HFFc6 (cell line): ENCODE data around the gene HMCN1. TPM values are rescaled to one million over a fixed set of nuclear protein-coding genes. Genes with fewer than 3 reads are reported as not detected.

Experiments used
- DNase-seq: peaks from one replicate; pipeline ENCODE4 v3.0.0-alpha.2; 2018
- H3K27ac Mint-ChIP-seq: 2 replicates; pipeline ENCODE4 v1.8.0; 2020; ENCODE audit warnings: mild to moderate bottlenecking, mixed read lengths
- H3K27me3 Mint-ChIP-seq: 2 replicates; pipeline ENCODE4 v1.8.0; 2021; ENCODE audit warnings: mild to moderate bottlenecking, moderate library complexity, mixed read lengths; ENCODE audit not compliant: insufficient read depth
- H3K36me3 Mint-ChIP-seq: 2 replicates; pipeline ENCODE4 v1.8.0; 2021; ENCODE audit warnings: low read depth, mixed read lengths
- H3K4me1 Mint-ChIP-seq: 2 replicates; pipeline ENCODE4 v1.8.0; 2020; ENCODE audit warnings: low read depth, mixed read lengths
- H3K4me3 Mint-ChIP-seq: 2 replicates; pipeline ENCODE4 v1.8.0; 2020; ENCODE audit warnings: mild to moderate bottlenecking, moderate library complexity, mixed read lengths
- H3K9me3 Mint-ChIP-seq: 2 replicates; pipeline ENCODE4 v1.8.0; 2020; ENCODE audit warnings: mild to moderate bottlenecking, mixed read lengths
- total RNA-seq, 6 experiments: library from RNA; stranded (reverse); fragmentation: NEBNext Ultra II Directional; extraction: Animal tissue kit (Norgen Biotek cat#: 25700); gene quantifications; 2 replicates in 1 of 6; 3 replicates in 5 of 6; pipeline ENCODE4 v1.2.3, GENCODE V29; 2021
- TF ChIP-seq, protein P1 (sequence below): fragments of 200-600 bp; sonication (generic); IDR thresholded peaks from 2 replicates; pipeline ENCODE4 v1.5.0; 2021; ENCODE audit warnings: antibody characterized with exemption, mild to moderate bottlenecking

Gene HMCN1
- total RNA-seq, 6 experiments from 2014 or later: 1.2 to 1.8 (median 1.5) TPM

DNA sequence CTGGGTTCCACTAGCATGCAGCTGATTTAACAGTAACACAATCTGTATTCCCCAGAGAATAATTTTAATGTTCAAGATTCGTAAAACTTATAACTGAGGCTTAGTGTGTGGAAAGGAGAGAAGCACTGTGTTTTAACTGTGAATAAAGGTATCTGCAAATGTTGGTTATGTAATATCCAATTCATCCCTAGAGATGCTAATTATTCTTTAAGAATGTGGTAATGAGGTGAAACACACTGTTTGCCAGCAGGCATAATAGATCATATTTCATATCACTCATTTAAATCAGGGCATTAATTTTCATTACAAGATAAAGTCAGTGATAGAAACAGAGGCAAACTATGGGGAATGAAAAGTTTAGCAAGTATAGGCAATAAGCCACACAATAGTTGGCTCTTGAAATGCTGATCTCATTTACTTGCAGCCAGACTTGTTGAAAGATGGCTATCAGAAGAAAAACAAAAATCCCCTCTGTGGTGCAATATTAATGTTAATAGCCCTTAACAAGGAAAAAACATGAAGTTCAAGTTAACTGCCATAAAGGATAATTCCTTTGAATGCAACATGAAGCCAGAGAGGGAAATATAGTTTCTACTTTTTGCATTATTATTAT lies 33.4 kb downstream of the HMCN1 start:
- Mint-ChIP-seq H3K4me1 (no peaks in the 10 kb centered on the region), H3K9me3 (no peaks in the 10 kb centered on the region), H3K27ac (no peak overlapping the region), H3K4me3 (no peak overlapping the region), H3K27me3 (peaks cover 2% of the 10 kb centered on the region), H3K36me3 (no peaks in the 10 kb centered on the region)
- TF ChIP-seq, protein P1, sequence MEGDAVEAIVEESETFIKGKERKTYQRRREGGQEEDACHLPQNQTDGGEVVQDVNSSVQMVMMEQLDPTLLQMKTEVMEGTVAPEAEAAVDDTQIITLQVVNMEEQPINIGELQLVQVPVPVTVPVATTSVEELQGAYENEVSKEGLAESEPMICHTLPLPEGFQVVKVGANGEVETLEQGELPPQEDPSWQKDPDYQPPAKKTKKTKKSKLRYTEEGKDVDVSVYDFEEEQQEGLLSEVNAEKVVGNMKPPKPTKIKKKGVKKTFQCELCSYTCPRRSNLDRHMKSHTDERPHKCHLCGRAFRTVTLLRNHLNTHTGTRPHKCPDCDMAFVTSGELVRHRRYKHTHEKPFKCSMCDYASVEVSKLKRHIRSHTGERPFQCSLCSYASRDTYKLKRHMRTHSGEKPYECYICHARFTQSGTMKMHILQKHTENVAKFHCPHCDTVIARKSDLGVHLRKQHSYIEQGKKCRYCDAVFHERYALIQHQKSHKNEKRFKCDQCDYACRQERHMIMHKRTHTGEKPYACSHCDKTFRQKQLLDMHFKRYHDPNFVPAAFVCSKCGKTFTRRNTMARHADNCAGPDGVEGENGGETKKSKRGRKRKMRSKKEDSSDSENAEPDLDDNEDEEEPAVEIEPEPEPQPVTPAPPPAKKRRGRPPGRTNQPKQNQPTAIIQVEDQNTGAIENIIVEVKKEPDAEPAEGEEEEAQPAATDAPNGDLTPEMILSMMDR: no peak
- DNase-seq: no peak

DNA sequence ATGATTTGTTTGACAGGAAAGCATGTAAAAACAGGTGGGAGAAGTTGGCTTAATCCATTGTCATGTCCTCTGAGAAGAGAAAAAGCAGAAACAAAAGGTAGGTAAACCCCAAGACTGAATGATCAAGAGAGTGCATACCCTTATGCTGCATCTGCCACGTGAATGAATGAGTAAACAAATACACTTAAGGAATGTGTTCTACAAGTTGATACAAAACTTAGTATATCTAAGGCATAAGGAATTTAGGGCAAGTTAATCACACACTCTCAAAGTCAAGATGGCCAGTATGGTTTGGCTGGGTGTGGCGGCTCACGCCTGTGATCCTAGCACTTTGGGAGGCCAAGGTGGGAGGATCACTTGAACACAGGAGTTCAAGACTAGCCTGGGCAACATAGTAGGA lies 34.2 kb downstream of the HMCN1 start:
- Mint-ChIP-seq H3K4me3 (no peak overlapping the region), H3K27me3 (no peaks in the 10 kb centered on the region)
- TF ChIP-seq, protein P1: no peak

DNA sequence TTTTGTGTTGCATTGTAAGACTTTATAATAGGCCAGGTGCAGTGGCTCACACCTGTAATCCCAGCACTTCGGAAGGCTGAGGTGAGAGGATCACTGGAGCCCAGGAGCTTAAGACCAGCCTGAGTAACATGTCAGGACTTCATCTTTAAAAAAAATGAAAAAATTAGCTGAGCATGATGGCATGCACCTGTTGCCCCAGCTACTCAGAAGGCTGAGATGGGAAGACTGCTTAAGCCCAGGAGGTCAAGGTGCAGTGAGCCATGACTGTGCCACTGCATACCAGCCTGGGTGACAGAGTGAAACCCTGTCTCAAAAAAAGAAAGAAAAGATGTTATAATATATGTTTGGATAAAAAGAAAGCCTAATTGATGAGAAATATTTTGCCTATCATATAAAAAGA lies 34.9 kb downstream of the HMCN1 start:
- Mint-ChIP-seq H3K9me3 (no peaks in the 10 kb centered on the region), H3K27ac (no peak overlapping the region), H3K27me3 (peaks cover under 1% of the 10 kb centered on the region; the same call in 1 of the 2 replicates), H3K36me3 (no peaks in the 10 kb centered on the region), H3K4me3 (no peak overlapping the region), H3K4me1 (peaks cover 1% of the 10 kb centered on the region)
- DNase-seq: no peak
- TF ChIP-seq, protein P1: no peak

More for the DNA sequence above, 34.2 kb downstream of the HMCN1 start:
- H3K9me3 Mint-ChIP-seq: no peaks in the 10 kb centered on the region
- H3K4me1 Mint-ChIP-seq: no peaks in the 10 kb centered on the region
- DNase-seq: no peak
- H3K36me3 Mint-ChIP-seq: no peaks in the 10 kb centered on the region
- no peak overlapping the region for H3K27ac Mint-ChIP-seq

DNA sequence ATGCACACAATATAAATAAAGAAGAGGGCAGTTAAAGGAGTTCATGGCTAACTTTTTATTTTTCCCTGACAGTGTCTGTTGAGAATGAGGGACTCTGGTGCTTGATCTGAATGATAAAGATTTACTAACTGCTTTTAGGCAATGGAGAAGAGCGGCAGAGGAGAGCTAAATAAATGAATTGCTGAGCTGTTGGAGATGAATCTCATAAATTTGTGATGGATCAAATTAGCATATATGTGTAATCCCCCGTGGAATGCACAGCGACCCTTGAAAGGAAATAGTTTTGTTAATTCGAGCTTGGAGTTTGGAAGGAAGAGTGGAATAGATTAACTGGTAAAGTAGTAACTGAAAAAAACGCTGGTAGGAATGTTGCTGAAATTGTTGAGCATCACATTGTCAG lies 40.2 kb downstream of the HMCN1 start:
- Mint-ChIP-seq H3K4me3 (no peak overlapping the region), H3K27me3 (peaks cover 1% of the 10 kb centered on the region; the same call in 1 of the 2 replicates), H3K4me1 (peaks cover 14% of the 10 kb centered on the region), H3K9me3 (no peaks in the 10 kb centered on the region), H3K27ac (no peak overlapping the region), H3K36me3 (no peaks in the 10 kb centered on the region)
- TF ChIP-seq, protein P1: no peak
- DNase-seq: no peak

DNA sequence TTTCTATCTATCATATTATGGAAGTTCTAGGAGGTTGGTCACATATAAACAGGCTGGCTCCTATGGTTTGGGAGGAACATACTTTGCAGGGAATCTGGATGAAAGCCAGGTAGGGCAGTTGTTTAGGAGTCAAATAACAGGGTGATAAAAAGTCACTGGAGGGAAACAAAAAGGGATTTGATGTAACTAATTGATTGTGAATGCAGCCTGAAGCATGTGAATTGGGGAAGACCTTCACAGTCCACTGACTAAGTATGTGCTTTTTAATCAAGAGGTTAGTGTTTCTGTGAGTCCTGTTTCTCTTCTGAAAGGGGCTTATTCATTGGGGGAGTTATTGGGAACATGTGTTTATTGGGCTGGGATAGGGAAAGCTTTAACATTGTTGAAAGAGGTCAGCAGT lies 41.3 kb downstream of the HMCN1 start:
- H3K27me3 Mint-ChIP-seq: peaks cover 1% of the 10 kb centered on the region; the same call in 1 of the 2 replicates
- H3K4me1 Mint-ChIP-seq: peaks cover 14% of the 10 kb centered on the region
- no peaks in the 10 kb centered on the region for H3K36me3 Mint-ChIP-seq
- DNase-seq: no peak
- TF ChIP-seq, protein P1: no peak
- H3K27ac Mint-ChIP-seq: no peak overlapping the region
- no peak overlapping the region for H3K4me3 Mint-ChIP-seq
- no peaks in the 10 kb centered on the region for H3K9me3 Mint-ChIP-seq
